GM18511 (cell line): ENCODE results near the gene MLLT6.

Source experiments
- ATAC-seq: cut with Tn5 transposase; IDR thresholded peaks from one replicate; pipeline ENCODE4 v1.9.1; 2021; ENCODE audit warnings: mild to moderate bottlenecking, moderate library complexity; ENCODE audit not compliant: unreplicated experiment

The MLLT6 gene

GRCh38 chr17:38706505-38707216 is 1.6 kb downstream of the MLLT6 start:
- no peak for ATAC-seq

GRCh38 chr17:38707678-38708351 is 2.7 kb downstream of the MLLT6 start:
- ATAC-seq, result no peak

DNA sequence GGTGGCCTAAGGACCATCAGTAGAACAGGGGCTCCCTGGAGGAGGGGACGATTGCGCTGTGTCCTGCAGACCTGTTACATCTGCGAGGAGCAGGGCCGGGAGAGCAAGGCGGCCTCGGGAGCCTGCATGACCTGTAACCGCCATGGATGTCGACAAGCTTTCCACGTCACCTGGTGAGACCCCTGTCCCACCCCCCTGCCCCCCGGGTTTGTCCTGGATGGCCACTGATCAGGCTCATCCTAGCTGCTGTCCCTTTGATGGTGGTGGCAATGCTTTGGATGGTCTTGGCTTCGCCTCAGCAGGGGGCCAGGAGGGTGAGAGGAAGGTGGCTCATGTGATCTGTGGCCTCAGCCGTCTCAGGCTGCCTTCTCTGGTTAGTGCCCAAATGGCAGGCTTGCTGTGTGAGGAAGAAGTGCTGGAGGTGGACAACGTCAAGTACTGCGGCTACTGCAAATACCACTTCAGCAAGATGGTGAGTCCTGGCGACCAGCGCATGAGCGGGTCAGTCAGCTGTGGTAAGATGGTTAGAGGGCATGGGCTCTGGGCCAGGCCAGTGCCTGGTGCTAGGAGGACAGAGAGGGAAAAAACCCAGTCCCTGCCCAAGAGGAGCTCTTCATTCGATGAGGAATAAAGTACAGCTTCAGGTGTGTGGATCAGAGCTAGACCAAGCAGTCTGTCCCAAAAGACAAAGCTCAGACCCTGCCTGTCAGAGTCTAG is 4.2 kb downstream of the MLLT6 start:
- ATAC-seq, result no peak

- ATAC-seq, result no peak
Measured at GRCh38 chr17:38709864-38710603, 5.0 kb downstream of the MLLT6 start.

DNA sequence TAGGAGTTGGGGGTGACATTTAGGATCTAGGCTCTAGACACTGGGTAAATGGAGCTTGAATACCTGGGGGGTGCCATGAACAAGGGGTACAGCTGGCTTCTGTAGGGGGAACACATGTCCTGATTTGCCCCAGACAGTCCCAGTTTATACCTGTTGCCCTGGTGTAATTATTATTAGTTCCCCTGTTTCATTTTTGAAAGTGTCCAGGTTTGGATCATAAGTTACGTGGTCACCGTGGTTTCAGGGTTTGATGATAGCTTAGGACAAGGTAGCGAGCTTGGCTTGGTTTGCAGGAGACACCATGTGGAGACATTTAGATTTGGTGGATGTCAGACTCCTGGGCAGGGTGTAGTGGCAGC is 5.5 kb downstream of the MLLT6 start:
- no peak for ATAC-seq

DNA sequence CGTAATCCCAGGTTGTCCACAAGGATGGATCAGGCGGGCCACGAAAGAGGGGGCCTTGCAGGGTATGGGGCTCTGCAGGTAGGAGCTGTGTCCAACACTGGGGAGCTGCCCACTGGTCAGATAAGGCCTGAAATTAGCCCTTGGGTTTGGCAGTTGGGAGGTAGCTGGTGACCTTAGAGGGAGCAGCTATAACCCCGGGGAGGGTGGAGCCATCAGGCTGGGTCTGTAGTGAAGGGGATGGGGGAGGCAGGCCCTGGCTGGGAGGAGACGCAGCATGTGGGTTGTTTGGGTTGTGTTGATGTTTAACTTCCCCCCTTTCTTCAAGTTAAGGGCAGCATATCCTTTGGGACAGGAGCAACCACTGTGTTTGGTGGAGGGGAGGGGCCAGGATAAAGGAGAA is 5.9 kb downstream of the MLLT6 start:
- ATAC-seq, result no peak

DNA sequence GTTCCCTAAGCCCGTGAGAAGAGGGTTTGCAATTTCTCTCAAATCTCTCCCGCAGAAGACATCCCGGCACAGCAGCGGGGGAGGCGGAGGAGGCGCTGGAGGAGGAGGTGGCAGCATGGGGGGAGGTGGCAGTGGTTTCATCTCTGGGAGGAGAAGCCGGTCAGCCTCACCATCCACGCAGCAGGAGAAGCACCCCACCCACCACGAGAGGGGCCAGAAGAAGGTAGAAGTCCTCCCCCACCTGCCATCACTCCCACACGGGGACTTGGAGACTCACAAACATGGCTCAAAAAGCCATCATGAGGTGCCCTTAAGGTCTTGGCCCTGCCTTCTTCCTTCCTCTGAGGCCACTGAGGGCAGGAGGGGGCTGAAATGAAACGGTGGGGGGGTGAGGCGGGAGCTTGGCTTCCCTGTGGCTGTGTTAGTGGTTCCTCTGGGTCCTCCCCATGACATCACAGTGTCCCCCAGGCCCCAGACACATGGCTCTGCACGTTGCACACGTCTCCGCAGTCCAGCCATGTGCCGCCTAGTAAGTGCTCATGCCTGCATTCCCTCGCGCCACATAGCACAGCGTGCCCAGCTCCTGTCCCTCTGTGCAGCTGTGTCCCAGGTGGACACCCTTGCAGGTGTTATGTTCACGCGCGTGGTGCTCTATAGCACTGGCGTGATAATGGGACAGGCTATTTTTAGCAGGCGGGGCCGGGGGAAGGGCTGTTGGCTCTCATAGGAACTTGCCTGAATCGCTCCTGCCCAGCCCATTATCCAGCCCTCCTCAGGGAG is 6.9 kb downstream of the MLLT6 start:
- ATAC-seq, result no peak

DNA sequence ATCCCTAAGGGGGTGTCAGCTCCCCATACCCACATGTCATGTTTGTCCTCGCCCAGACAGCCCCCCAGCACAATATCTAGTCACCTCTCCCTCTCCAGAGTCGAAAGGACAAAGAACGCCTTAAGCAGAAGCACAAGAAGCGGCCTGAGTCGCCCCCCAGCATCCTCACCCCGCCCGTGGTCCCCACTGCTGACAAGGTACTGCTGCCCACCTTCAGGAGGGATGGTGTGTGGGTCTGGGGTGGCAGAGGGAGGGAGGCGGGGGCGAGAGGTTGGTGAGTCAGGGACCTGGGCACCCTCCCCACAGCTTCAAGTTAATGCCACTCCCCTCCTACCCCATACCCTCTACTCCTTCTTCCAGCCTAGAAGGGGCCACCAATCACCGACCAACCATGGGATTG is 7.5 kb downstream of the MLLT6 start:
- ATAC-seq, result no peak

DNA sequence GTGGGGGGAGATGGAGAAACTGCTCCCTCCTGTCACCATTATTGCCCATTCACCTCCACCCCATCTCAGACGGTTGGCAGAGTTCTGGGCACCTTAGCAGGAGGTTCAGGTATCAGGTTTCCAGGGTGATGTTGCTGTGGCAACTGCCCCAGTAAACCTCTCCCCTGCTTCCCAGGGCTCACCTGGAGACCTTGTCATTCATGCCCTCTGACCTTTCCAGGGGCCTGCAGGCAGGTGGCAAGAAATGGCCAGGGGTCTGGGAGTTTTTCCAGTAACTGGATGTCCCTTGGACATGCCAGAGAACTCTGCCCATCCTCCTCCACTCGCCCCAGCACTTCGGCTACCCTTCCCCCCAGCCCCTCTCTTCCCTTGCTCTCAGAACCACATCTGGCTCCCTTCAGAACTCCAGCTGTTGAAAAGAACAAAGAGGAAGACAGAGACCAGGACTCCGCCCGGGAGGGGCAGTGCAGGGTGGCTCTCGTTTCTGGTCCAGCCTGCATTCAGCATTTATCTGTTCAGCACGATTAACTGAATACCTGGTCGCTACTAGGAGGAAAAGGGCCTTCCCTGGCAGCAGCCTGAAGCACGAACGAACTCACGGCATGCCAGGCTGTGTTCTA is 8.5 kb downstream of the MLLT6 start:
- no peak for ATAC-seq

DNA sequence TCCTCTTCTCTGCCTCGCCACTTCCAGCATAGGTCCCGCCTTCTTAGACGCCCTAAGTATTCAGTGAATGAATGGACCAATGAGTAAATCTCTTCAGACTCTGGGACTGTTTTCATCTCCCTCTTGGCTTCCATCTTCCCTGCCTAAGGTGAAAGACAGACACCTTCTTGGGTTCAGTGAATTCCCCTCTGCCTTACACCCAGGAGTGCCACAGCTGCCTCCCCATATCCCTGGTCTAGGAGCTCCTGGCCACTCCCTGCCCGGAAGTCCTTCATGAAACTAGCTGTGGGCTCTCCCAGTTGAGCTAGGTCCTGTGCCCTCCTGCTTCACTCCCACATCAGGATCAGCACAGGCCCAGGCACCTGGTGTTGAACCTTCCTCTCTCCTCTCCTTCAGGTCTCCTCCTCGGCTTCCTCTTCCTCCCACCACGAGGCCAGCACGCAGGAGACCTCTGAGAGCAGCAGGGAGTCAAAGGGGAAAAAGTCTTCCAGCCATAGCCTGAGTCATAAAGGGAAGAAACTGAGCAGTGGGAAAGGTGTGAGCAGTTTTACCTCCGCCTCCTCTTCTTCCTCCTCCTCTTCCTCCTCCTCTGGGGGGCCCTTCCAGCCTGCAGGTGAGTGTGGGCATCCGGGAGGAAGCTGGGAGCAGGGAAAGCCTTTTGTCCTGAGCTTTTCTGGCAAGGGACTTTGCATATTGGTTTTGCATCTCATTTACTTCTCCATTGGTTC is 10.3 kb downstream of the MLLT6 start:
- ATAC-seq, result no peak

GRCh38 chr17:38716368-38717005 is 11.4 kb downstream of the MLLT6 start:
- ATAC-seq, result no peak

DNA sequence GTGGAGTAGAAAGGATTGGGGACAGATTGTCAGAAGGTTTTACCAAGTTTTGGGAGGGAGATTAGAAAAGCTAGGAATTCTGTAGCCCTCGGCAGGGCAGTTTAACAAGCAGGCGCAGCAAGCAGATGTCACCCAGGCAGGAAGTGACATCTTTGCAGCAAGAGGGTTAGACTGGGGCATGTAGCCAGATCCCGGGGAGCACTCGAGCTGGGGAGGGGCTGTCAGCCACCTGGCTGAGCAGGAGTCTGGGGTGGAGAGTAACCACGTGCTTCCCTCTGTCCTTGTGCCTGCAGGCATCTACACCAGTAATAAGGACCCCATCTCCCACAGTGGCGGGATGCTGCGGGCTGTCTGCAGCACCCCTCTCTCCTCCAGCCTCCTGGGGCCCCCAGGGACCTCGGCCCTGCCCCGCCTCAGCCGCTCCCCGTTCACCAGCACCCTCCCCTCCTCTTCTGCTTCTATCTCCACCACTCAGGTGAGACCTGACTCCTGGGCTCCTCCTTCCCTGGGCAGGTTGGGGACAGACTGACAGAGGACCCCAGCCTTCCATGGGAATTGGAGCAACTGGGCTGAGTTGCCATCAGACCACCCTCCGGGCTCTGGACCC is 12.2 kb downstream of the MLLT6 start:
- ATAC-seq, result no peak

DNA sequence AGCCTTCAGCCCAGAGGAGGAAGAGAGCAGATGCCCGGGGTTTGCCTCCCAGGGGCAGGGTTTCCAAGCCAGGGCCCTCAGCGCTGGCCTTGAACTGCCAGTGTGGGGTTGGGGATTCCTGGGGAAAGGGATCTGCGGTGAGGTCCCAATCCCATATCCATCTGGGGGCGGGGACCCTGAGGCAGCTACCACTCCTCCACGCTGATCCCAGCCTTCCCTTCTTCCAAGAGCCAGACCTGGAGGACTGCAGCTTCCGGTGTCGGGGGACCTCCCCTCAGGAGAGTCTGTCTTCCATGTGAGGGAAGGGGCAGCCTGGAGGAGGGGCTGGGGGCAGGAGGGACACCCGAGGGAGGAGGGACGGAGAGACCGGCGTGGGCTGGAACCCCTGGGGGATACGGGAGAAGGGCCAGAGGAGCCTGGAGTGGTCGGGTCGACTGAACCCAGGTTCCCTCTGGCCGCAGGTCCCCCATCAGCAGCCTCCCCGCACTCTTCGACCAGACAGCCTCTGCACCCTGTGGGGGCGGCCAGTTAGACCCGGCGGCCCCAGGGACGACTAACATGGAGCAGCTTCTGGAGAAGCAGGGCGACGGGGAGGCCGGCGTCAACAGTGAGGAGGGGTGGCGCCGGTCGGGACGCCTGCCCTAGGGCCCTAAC is 14.3 kb downstream of the MLLT6 start:
- ATAC-seq, result no peak

- ATAC-seq, result no peak
Measured at GRCh38 chr17:38719943-38720641, 15.0 kb downstream of the MLLT6 start.

DNA sequence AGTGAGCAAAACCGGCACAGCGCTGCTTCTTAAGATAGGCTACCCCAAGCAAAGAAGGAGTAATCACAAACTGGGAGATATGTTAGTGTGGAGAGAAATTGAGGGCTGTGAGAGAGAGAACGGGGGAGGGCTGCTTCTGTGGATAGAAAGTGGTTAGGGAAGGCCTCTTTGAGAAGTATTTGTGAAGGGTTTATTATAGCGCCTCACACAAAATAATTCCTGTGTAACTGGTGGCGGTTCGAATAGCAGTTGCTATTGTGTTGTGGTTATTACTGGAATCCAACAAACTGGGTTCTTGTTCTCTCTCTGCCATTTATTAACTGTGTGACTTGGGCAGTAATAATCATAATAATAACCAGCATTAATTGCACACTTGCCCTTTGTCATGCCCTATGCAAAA is 15.9 kb downstream of the MLLT6 start:
- ATAC-seq, result no peak

DNA sequence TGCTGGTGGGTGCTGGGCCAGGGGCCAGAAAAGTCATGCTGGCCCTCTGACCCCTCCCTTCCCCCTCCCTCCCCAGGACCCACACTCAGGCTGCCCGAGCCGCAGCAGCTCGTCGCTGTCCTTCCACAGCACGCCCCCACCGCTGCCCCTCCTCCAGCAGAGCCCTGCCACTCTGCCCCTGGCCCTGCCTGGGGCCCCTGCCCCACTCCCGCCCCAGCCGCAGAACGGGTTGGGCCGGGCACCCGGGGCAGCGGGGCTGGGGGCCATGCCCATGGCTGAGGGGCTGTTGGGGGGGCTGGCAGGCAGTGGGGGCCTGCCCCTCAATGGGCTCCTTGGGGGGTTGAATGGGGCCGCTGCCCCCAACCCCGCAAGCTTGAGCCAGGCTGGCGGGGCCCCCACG is 16.7 kb downstream of the MLLT6 start:
- no peak for ATAC-seq

DNA sequence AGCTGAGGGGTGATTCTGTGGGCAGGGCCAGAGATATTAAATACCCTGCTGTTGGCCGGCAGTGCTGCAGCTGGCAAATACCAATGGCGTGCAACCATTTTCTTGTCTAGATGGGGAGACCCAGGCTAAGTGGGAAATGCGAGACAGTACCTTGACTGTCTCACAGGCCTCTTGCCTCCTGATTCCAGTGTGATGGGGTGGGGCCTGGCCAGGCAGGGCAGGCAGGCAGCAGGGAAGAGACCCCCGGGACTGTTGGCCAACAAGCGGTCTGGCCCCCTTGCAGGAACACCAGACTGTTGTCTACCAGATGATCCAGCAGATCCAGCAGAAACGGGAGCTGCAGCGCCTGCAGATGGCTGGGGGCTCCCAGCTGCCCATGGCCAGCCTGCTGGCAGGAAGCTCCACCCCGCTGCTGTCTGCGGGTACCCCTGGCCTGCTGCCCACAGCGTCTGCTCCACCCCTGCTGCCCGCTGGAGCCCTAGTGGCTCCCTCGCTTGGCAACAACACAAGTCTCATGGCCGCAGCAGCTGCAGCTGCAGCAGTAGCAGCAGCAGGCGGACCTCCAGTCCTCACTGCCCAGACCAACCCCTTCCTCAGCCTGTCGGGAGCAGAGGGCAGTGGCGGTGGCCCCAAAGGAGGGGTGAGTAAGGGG is 19.4 kb downstream of the MLLT6 start:
- no peak for ATAC-seq
